HepG2 (cell line): ENCODE measurements around the gene KIAA1328. TPM values are rescaled to one million over a fixed set of nuclear protein-coding genes. Genes with fewer than 3 reads are reported as not detected.

Experiments used
- AKAP8 ChIP-seq: sonication (generic); formaldehyde crosslinking; IDR thresholded peaks from 2 replicates; pipeline ENCODE4 v1.5.1; 2020; ENCODE audit warnings: mild to moderate bottlenecking, missing genetic modification reagents
- KMT2B ChIP-seq: IDR thresholded peaks from 2 replicates; pipeline ENCODE4 v1.6.1; 2016; ENCODE audit warnings: missing genetic modification reagents, missing compliant biosample characterization
- SRF ChIP-seq: IDR thresholded peaks from 2 replicates; pipeline ENCODE4 v1.6.1; 2011; ENCODE audit warnings: mild to moderate bottlenecking, low read depth, low read length, moderate library complexity
- TGIF2 ChIP-seq: IDR thresholded peaks from 2 replicates; pipeline ENCODE4 v1.6.1; 2016; ENCODE audit warnings: control low read depth, missing compliant biosample characterization
- ZNF124 ChIP-seq: sonication (generic); formaldehyde crosslinking; IDR thresholded peaks from 2 replicates; pipeline ENCODE4 v1.4.0; 2020; ENCODE audit warnings: missing genetic modification reagents
- polyA plus RNA-seq, 8 experiments: library from polyadenylated mRNA; depleted of rRNA in 3 of 8; stranded (reverse) in 7 of 8; unstranded in 1 of 8; fragments of >200 nt; fragmentation: Illumina TruSeq in 4 of 8; extraction: Trizol in 4 of 8; gene quantifications; 2 replicates each; pipeline versions ENCODE4 v1.2.1 to v1.2.3, GENCODE V29; 2011 to 2016; ENCODE audit warnings: low read depth in 4 of 8, missing spikeins in 1 of 8, mixed read lengths in 1 of 8; ENCODE audit not compliant: insufficient read depth in 1 of 8
- total RNA-seq, 5 experiments: library from RNA; depleted of rRNA; stranded (reverse); fragments of >200 nt; fragmentation: Illumina TruSeq; extraction: Trizol; gene quantifications; 2 replicates each; pipeline ENCODE4 v1.2.3, GENCODE V29; 2016; ENCODE audit warnings: low read depth in 1 of 5
- TF ChIP-seq, protein P1 (sequence below): sonication (generic); formaldehyde crosslinking; IDR thresholded peaks from 2 replicates; pipeline ENCODE4 v1.4.0; 2020; ENCODE audit warnings: mild to moderate bottlenecking, missing genetic modification reagents

The KIAA1328 gene
- total and polyA plus RNA-seq, 2 of the 13 experiments (the other 11 are each of a cell fraction or from before 2014, with no cell fraction given): 4.1 to 6.0 TPM

GRCh38 chr18:37277804-37278203, 448.9 kb downstream of the KIAA1328 start (continued):
- TF ChIP-seq, protein P1, sequence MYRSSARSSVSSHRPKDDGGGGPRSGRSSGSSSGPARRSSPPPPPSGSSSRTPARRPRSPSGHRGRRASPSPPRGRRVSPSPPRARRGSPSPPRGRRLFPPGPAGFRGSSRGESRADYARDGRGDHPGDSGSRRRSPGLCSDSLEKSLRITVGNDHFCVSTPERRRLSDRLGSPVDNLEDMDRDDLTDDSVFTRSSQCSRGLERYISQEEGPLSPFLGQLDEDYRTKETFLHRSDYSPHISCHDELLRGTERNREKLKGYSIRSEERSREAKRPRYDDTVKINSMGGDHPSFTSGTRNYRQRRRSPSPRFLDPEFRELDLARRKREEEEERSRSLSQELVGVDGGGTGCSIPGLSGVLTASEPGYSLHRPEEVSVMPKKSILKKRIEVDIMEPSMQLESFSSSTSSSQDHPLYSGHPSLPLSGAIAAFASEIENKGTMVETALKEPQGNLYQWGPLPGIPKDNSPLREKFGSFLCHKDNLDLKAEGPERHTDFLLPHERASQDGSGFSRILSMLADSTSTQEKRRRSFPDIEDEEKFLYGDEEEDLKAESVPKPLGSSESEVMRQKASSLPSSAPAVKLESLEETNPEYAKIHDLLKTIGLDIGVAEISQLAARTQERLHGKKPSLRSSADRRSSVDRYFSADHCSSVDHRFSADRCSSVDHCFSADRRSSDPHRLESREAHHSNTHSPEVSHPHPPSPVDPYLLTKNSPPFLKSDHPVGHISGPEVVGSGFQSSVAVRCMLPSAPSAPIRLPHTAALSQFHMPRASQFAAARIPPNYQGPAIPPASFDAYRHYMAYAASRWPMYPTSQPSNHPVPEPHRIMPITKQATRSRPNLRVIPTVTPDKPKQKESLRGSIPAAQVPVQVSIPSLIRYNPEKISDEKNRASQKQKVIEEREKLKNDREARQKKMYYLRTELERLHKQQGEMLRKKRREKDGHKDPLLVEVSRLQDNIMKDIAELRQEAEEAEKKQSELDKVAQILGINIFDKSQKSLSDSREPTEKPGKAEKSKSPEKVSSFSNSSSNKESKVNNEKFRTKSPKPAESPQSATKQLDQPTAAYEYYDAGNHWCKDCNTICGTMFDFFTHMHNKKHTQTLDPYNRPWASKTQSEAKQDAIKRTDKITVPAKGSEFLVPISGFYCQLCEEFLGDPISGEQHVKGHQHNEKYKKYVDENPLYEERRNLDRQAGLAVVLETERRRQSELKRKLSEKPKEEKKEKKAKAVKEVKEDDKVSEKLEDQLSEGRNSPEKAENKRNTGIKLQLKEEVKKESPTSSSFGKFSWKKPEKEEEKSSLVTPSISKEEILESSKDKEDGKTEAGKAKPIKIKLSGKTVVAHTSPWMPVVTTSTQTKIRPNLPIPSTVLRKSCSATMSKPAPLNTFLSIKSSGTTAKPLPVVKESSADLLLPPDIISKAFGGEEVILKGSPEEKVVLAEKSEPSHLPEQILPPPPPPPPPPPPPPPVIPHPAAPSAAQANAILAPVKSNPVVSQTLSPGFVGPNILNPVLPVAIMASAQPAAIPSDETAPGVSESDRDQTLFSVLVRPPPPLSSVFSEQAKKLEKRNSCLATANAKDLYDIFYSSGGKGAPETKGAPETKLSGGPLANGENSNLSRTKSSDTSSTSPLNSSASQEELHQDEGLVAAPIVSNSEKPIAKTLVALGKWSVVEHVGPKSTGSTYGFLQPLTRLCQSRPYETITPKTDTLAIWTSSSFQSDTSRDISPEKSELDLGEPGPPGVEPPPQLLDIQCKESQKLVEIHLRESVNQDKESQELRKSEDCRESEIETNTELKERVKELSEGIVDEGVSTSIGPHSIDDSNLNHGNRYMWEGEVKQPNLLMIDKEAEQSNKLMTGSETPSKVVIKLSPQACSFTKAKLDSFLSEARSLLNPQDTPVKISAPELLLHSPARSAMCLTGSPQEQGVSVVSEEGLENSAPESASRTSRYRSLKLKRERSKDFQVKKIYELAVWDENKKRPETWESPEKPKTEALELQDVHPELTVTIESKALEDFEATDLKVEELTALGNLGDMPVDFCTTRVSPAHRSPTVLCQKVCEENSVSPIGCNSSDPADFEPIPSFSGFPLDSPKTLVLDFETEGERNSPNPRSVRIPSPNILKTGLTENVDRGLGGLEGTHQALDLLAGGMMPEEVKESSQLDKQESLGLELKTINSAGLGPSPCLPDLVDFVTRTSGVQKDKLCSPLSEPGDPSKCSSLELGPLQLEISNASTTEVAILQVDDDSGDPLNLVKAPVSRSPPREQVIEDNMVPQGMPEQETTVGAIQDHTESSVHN (CRISPR knock-in tag): no peak
- no peak for TF ChIP-seq SRF
- no peak for TF ChIP-seq AKAP8 (CRISPR knock-in tag)
- TF ChIP-seq TGIF2 (CRISPR knock-in tag): no peak
- TF ChIP-seq ZNF124 (CRISPR knock-in tag): no peak
- no peak for TF ChIP-seq KMT2B
- TF ChIP-seq, all 625 proteins: peak for 0

Other genes with a start within 250 kb of the KIAA1328 start
- gene TPGS2, start 125 bp upstream of the KIAA1328 start, total RNA-seq (2016; rRNA removed; fragmentation: Illumina TruSeq; extraction: Trizol): 72.1 and 73.3 TPM in 2 replicates
- 106 and 137 TPM in 2 replicates for gene TPGS2, start 125 bp upstream of the KIAA1328 start, polyA plus RNA-seq (2011; rRNA removed)